Mucosa of descending colon (tissue), 3 donors: ENCODE data around the gene CST7. TPM values are rescaled to one million over a fixed set of nuclear protein-coding genes. Genes with fewer than 3 reads are reported as not detected.
A peak's percentile ranks its signal among the peaks of the same experiment; 100 is the strongest.

Experiments used
- ATAC-seq: fragments of 200-7000 bp; cut with Tn5 transposase; one replicate; pipeline ENCODE4 v1.9.1; 2020; ENCODE audit warnings: mild to moderate bottlenecking, moderate library complexity
- DNase-seq, 3 donors: peaks; one replicate each; pipeline ENCODE4 v3.0.0-alpha.2; 2020
- H3K36me3 ChIP-seq: fragments of 200-600 bp; one replicate; pipeline ENCODE4 v1.8.0; 2021; ENCODE audit warnings: low read depth, mild to moderate bottlenecking
- H3K4me1 ChIP-seq: fragments of 200-600 bp; one replicate; pipeline ENCODE4 v1.8.0; 2021; ENCODE audit warnings: low read depth, mild to moderate bottlenecking
- H3K4me3 ChIP-seq: fragments of 200-600 bp; one replicate; pipeline ENCODE4 v1.8.0; 2021; ENCODE audit warnings: mild to moderate bottlenecking
- H3K9me3 ChIP-seq: fragments of 200-600 bp; one replicate; pipeline ENCODE4 v1.8.0; 2021; ENCODE audit warnings: mild to moderate bottlenecking
- CTCF ChIP-seq: fragments of 200-600 bp; IDR thresholded peaks from one replicate; pipeline ENCODE4 v1.8.0; 2022; ENCODE audit warnings: antibody characterized with exemption, mild to moderate bottlenecking
- intact Hi-C, 2 donors: fragments of 100-400 bp; cut with DNase I in 1 of 2; cut with micrococcal nuclease in 1 of 2; formaldehyde crosslinking; loops; one replicate each; pipeline versions ENCODE4 v1.11.0 to v1.11.1; 2022; cut with DNase I, micrococcal nuclease
- total RNA-seq, 3 donors: library from RNA; stranded (reverse); fragmentation: NEBNext Ultra II Directional in 2 of 3; extraction: Animal tissue kit (Norgen Biotek cat#: 25700) in 2 of 3; gene quantifications; one replicate each; pipeline versions ENCODE4 v1.2.1 to v1.2.4, GENCODE V29; 2021 to 2023
- donor health status: DM: no; HTN: no; CAD: no; lungs with moderate emphysema.
- donor health status: DM: no; HTN: no; CAD: no.
- donor health status: DM: no; HTN: yes; CAD: no.

Gene CST7
- total RNA-seq, 3 donors from 2014 or later: 1.4 to 2.3 (median 1.7) TPM

- peak in 1 of 3 donors; percentile 9 for DNase-seq
- intact Hi-C loops: no loop called here
- no peak overlapping the region for H3K4me3 ChIP-seq
Measured at GRCh38 chr20:24950836-24951525, 1.9 kb downstream of the CST7 start.

GRCh38 chr20:24951536-24952083 is 2.5 kb downstream of the CST7 start:
- no peaks in the 10 kb centered on the region for H3K36me3 ChIP-seq
- DNase-seq: peak in 1 of 3 donors; percentile 11
- no peak for TF ChIP-seq CTCF
- no peaks in the 10 kb centered on the region for H3K4me1 ChIP-seq
- ATAC-seq: no peak
- H3K9me3 ChIP-seq: no peaks in the 10 kb centered on the region
- intact Hi-C loops: no loop called here
- no peak overlapping the region for H3K4me3 ChIP-seq

More at GRCh38 chr20:24950836-24951525, 1.9 kb downstream of the CST7 start:
- Histone ChIP-seq H3K36me3 (no peaks in the 10 kb centered on the region), H3K9me3 (peaks cover 5% of the 10 kb centered on the region), H3K4me1 (no peaks in the 10 kb centered on the region)
- ATAC-seq: no peak
- TF ChIP-seq CTCF: no peak

- no peak for ATAC-seq
Measured at GRCh38 chr20:24952376-24953208, 3.5 kb downstream of the CST7 start.

GRCh38 chr20:24953209-24953575 is 4.1 kb downstream of the CST7 start:
- no peak overlapping the region for H3K4me3 ChIP-seq

More at GRCh38 chr20:24952376-24953208, 3.5 kb downstream of the CST7 start:
- Histone ChIP-seq H3K36me3 (no peaks in the 10 kb centered on the region), H3K9me3 (no peaks in the 10 kb centered on the region), H3K4me3 (no peak overlapping the region), H3K4me1 (no peaks in the 10 kb centered on the region)
- no peak for TF ChIP-seq CTCF
- peak in 1 of 3 donors; percentile 23 for DNase-seq
- intact Hi-C loops: no loop called here

More at GRCh38 chr20:24953209-24953575, 4.1 kb downstream of the CST7 start:
- DNase-seq (no peak), ATAC-seq (no peak)
- TF ChIP-seq CTCF: no peak
- H3K36me3 ChIP-seq: no peaks in the 10 kb centered on the region
- intact Hi-C loops: no loop called here
- H3K4me1 ChIP-seq: no peaks in the 10 kb centered on the region
- no peaks in the 10 kb centered on the region for H3K9me3 ChIP-seq
